HepG2 (cell line): Measurements from ENCODE around the gene FBXO5. TPM values are rescaled to one million over a fixed set of nuclear protein-coding genes. Genes with fewer than 3 reads are reported as not detected.

Experiments used
- CCDC6 ChIP-seq: sonication (generic); formaldehyde crosslinking; IDR thresholded peaks from 2 replicates; pipeline ENCODE4 v1.8.1; 2022; ENCODE audit warnings: mild to moderate bottlenecking, missing genetic modification reagents, moderate library complexity
- CSRNP1 ChIP-seq: sonication (generic); formaldehyde crosslinking; IDR thresholded peaks from 2 replicates; pipeline ENCODE4 v1.8.1; 2023; ENCODE audit warnings: mild to moderate bottlenecking, missing genetic modification reagents
- FOSL1 ChIP-seq: sonication (generic); formaldehyde crosslinking; IDR thresholded peaks from 2 replicates; pipeline ENCODE4 v1.9.0; 2021; ENCODE audit warnings: missing genetic modification reagents, borderline replicate concordance
- HMGA1 ChIP-seq: sonication (generic); formaldehyde crosslinking; conservative IDR thresholded peaks from 2 replicates; pipeline ENCODE4 v1.4.0; 2020; ENCODE audit warnings: missing genetic modification reagents
- JUNB ChIP-seq: sonication (generic); formaldehyde crosslinking; IDR thresholded peaks from 2 replicates; pipeline ENCODE4 v1.8.0; 2022; ENCODE audit warnings: missing genetic modification reagents, mild to moderate bottlenecking, borderline replicate concordance
- KAT8 ChIP-seq: IDR thresholded peaks from 2 replicates; pipeline ENCODE4 v1.6.1; 2016; ENCODE audit warnings: missing genetic modification reagents, missing compliant biosample characterization
- LRRFIP1 ChIP-seq: sonication (generic); formaldehyde crosslinking; conservative IDR thresholded peaks from 2 replicates; pipeline ENCODE4 v1.4.0; 2020; ENCODE audit warnings: missing genetic modification reagents
- MEF2D ChIP-seq: sonication (generic); formaldehyde crosslinking; IDR thresholded peaks from 2 replicates; pipeline ENCODE4 v1.5.1; 2020; ENCODE audit warnings: mild to moderate bottlenecking, missing genetic modification reagents
- MTF1 ChIP-seq: sonication (generic); formaldehyde crosslinking; IDR thresholded peaks from 2 replicates; pipeline ENCODE4 v1.5.0; 2020; ENCODE audit warnings: missing genetic modification reagents
- ONECUT2 ChIP-seq: sonication (generic); formaldehyde crosslinking; IDR thresholded peaks from 2 replicates; pipeline ENCODE4 v1.4.0; 2020; ENCODE audit warnings: missing genetic modification reagents
- TFDP2 ChIP-seq: sonication (generic); formaldehyde crosslinking; IDR thresholded peaks from 2 replicates; pipeline ENCODE4 v1.4.0; 2020; ENCODE audit warnings: missing genetic modification reagents
- THAP7 ChIP-seq: sonication (generic); formaldehyde crosslinking; IDR thresholded peaks from 2 replicates; pipeline ENCODE4 v1.8.1; 2023; ENCODE audit warnings: mild to moderate bottlenecking, missing genetic modification reagents
- ZNF276 ChIP-seq: sonication (generic); formaldehyde crosslinking; IDR thresholded peaks from 2 replicates; pipeline ENCODE4 v1.4.0; 2020; ENCODE audit warnings: mild to moderate bottlenecking, low read depth, missing genetic modification reagents
- ZNF280B ChIP-seq: sonication (generic); formaldehyde crosslinking; IDR thresholded peaks from 2 replicates; pipeline ENCODE4 v1.5.0; 2020; ENCODE audit warnings: missing genetic modification reagents, mild to moderate bottlenecking, borderline replicate concordance
- ZNF841 ChIP-seq: sonication (generic); formaldehyde crosslinking; IDR thresholded peaks from 2 replicates; pipeline ENCODE4 v1.8.1; 2023; ENCODE audit warnings: missing genetic modification reagents, borderline replicate concordance
- polyA plus RNA-seq, 8 experiments: library from polyadenylated mRNA; depleted of rRNA in 3 of 8; stranded (reverse) in 7 of 8; unstranded in 1 of 8; fragments of >200 nt; fragmentation: Illumina TruSeq in 4 of 8; extraction: Trizol in 4 of 8; gene quantifications; 2 replicates each; pipeline versions ENCODE4 v1.2.1 to v1.2.3, GENCODE V29; 2011 to 2016; ENCODE audit warnings: low read depth in 4 of 8, missing spikeins in 1 of 8, mixed read lengths in 1 of 8; ENCODE audit not compliant: insufficient read depth in 1 of 8
- total RNA-seq, 5 experiments: library from RNA; depleted of rRNA; stranded (reverse); fragments of >200 nt; fragmentation: Illumina TruSeq; extraction: Trizol; gene quantifications; 2 replicates each; pipeline ENCODE4 v1.2.3, GENCODE V29; 2016; ENCODE audit warnings: low read depth in 1 of 5

Gene FBXO5
- total and polyA plus RNA-seq, 2 of the 13 experiments (the other 11 are each of a cell fraction or from before 2014, with no cell fraction given) = 15.8 to 41.5 TPM

- TF ChIP-seq ZNF280B (CRISPR knock-in tag) = no peak; the same call in 1 of the 2 replicates
- 0 out of 2 replicates have a peak, but pooled peaks have one; percentile 25 for TF ChIP-seq JUNB (CRISPR knock-in tag)
- peak; percentile 85; the same call in 1 of the 2 replicates for TF ChIP-seq CCDC6 (CRISPR knock-in tag)
- TF ChIP-seq HMGA1 (CRISPR knock-in tag) = no peak
- no peak for TF ChIP-seq LRRFIP1 (CRISPR knock-in tag)
- peak; percentile 77 for TF ChIP-seq CSRNP1 (CRISPR knock-in tag)
- no peak for TF ChIP-seq THAP7 (CRISPR knock-in tag)
- TF ChIP-seq ONECUT2 (CRISPR knock-in tag) = peak; percentile 54; the same call in 1 of the 2 replicates
- peak; percentile 26; the same call in 1 of the 2 replicates for TF ChIP-seq FOSL1
- peak; percentile 95 for TF ChIP-seq KAT8 (CRISPR knock-in tag)
- no peak for TF ChIP-seq ZNF841 (CRISPR knock-in tag)
- TF ChIP-seq ZNF276 (CRISPR knock-in tag) = no peak
- peak; percentile 84 for TF ChIP-seq TFDP2
- peak; percentile 87 for TF ChIP-seq MEF2D (CRISPR knock-in tag)
- TF ChIP-seq MTF1 (CRISPR knock-in tag) = no peak
Observed at GRCh38 chr6:153002613-153003365, 19.9 kb upstream of the FBXO5 start, which contains the start of gene MTRF1L (continued).
